GM10266 (cell line): Measurements from ENCODE around the gene PJA2.

ENCODE experiments used
- DNase-seq: peaks from one replicate; pipeline ENCODE4 v3.0.0; 2012; ENCODE audit errors: extremely low spot score
- TF ChIP-seq, protein P1 (sequence below): IDR thresholded peaks from 2 replicates; pipeline ENCODE4 v1.5.1; 2012; ENCODE audit warnings: mild to moderate bottlenecking, low read depth; ENCODE audit not compliant: control insufficient read depth, insufficient read depth; ENCODE audit errors: missing control alignments

The PJA2 gene

DNA sequence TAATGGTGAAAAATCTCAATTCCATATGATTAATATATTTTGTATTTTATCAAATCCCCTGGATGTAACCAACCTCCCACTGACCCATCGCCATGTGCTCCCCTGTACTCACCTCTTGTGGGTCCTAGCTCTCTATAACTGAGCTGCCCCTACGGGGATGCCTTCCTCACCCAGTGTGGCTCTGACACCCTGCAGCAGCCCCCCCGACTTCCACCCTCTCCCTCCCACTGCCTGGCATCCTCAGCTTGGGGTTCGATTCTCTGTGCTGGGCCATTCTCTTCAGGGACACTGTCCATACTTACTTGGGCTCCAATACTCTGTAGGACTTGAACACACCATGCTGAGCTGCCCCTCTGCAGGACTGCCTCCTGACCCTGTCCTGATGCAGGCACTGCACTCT is 87.1 kb downstream of the PJA2 start:
- no peak for DNase-seq
- TF ChIP-seq, protein P1, sequence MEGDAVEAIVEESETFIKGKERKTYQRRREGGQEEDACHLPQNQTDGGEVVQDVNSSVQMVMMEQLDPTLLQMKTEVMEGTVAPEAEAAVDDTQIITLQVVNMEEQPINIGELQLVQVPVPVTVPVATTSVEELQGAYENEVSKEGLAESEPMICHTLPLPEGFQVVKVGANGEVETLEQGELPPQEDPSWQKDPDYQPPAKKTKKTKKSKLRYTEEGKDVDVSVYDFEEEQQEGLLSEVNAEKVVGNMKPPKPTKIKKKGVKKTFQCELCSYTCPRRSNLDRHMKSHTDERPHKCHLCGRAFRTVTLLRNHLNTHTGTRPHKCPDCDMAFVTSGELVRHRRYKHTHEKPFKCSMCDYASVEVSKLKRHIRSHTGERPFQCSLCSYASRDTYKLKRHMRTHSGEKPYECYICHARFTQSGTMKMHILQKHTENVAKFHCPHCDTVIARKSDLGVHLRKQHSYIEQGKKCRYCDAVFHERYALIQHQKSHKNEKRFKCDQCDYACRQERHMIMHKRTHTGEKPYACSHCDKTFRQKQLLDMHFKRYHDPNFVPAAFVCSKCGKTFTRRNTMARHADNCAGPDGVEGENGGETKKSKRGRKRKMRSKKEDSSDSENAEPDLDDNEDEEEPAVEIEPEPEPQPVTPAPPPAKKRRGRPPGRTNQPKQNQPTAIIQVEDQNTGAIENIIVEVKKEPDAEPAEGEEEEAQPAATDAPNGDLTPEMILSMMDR, result no peak

DNA sequence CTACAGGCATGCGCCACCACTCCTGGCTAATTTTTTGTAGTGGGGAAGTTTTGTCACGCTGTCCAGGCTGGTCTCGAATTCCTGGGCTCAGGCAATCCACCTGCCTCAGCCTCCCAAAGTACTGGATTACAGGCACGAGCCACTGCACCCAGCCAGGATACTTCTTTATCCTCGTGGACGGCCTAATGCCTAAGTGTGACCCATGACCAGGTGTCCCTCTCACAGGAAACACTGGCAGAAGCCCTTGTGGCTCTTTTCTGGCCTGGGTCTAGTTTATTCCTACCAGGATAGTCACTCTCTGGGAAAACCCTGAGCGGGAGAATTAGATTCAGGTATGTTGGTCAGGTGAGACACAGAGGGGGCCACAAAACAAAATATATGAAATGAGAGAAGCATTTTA is 90.4 kb downstream of the PJA2 start:
- no peak for DNase-seq
- TF ChIP-seq, protein P1, result no peak

GRCh38 chr5:109318455-109319108 is 91.2 kb downstream of the PJA2 start:
- TF ChIP-seq, protein P1, result no peak

GRCh38 chr5:109316634-109317033 is 93.1 kb downstream of the PJA2 start:
- TF ChIP-seq, protein P1, result no peak
- no peak for DNase-seq

More at GRCh38 chr5:109318455-109319108, 91.2 kb downstream of the PJA2 start:
- no peak for DNase-seq

DNA sequence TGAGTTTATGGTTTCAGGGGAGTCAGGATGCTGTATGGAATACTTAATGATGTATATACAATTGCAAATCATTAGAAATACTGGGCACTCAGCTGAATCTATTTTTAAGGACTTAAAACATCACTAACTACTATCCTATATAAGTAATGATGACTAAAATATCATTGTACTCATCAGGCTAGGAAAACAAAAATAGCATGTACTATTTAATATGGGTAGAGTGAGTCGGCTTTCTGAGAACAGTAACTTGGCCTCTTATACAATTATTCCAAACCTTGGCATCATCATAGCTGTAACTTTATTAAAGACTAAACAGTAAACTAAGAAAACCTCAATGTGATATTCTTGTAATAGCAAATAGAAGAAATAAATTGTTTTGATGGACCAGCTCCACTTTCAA is 94.5 kb downstream of the PJA2 start:
- TF ChIP-seq, protein P1, result no peak
- no peak for DNase-seq

GRCh38 chr5:109313127-109313526 is 96.6 kb downstream of the PJA2 start:
- no peak for DNase-seq
- TF ChIP-seq, protein P1, result no peak

DNA sequence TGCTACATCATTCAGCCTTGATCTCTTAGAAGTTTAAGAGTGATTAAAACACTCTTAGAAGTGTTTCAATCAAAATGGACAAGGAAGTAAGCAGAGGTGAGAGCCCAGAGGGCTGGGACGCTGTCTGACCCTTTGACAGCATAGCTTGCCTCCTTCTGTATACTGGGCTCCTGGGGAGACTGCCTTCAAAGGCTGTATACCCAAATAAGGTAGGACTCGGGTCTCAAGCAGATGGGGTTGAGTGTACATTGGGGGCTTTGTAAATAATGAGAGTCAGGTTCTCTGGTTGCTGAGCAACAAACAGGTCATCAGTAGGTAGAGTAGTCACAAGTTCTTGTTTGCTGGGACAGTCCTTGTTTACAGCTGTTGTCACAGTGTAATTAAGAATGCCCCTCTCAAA is 97.1 kb downstream of the PJA2 start:
- TF ChIP-seq, protein P1, result no peak
- no peak for DNase-seq
